ENCODE data around the gene RUVBL1. TPM values are rescaled to one million over a fixed set of nuclear protein-coding genes. Genes with fewer than 3 reads are reported as not detected.

RUVBL1 gene
- total RNA-seq, 2 experiments from 2014 or later: 5.6 to 7.7 TPM

GRCh38 chr3:128128251-128128650 is 4.6 kb upstream of the RUVBL1 start:
- no peak overlapping the region for H3K4me3 Mint-ChIP-seq
- H3K4me1 ChIP-seq (ENCODE audit: insufficient read depth, low read length): peaks cover 11% of the 10 kb centered on the region
- no peaks in the 10 kb centered on the region for H3K27me3 ChIP-seq (ENCODE audit: control insufficient read depth in 1 of 2, insufficient read depth in 2 of 2, low read length in 2 of 2)
- DNase-seq: no peak
- intact Hi-C loops (cut with DNase I, micrococcal nuclease): loop anchor here in 1 of 2 experiments (10.0 kb wide), 2 partner anchors 453 to 533 kb away; partner anchors contain the start of genes ABTB1, MCM2 and TPRA1
- no peak for ATAC-seq (ENCODE audit: poor library complexity)
- no peaks in the 10 kb centered on the region for H3K27me3 Mint-ChIP-seq
- peaks cover 14% of the 10 kb centered on the region for H3K4me1 Mint-ChIP-seq (ENCODE audit: low read depth)
- peaks cover 0 to 6% of the 10 kb centered on the region in 2 experiments for H3K9me3 ChIP-seq (ENCODE audit: control insufficient read depth in 1 of 2, insufficient read depth in 1 of 2, low read length in 2 of 2)
- H3K27ac ChIP-seq (ENCODE audit: low read depth in 1 of 2, low read length in 2 of 2): no peak overlapping the region
- ChIA-PET POLR2A (interaction anchor here (1.2 kb wide), 1 partner anchor 25 kb away, joined by 3 read pairs; no protein-coding TSS in a partner anchor), CTCF (no interaction called here)
- TF ChIP-seq CTCF (IDR thresholded peaks at IDR 0.05): no peak
- no peaks in the 10 kb centered on the region for H3K9me3 Mint-ChIP-seq
- peaks cover 5% of the 10 kb centered on the region for H3K36me3 Mint-ChIP-seq (ENCODE audit: low read depth)
- H3K27ac Mint-ChIP-seq: no peak overlapping the region
- no peak overlapping the region for H3K4me3 ChIP-seq (ENCODE audit: low read length)
- H3K36me3 ChIP-seq (ENCODE audit: insufficient read depth, low read length): no peaks in the 10 kb centered on the region

GRCh38 chr3:128127236-128127635 is 3.6 kb upstream of the RUVBL1 start:
- Histone ChIP-seq H3K9me3 (ENCODE audit: control insufficient read depth in 1 of 2, insufficient read depth in 1 of 2, low read length in 2 of 2) (peaks cover 0 to 3% of the 10 kb centered on the region in 2 experiments), H3K27me3 (ENCODE audit: control insufficient read depth in 1 of 2, insufficient read depth in 2 of 2, low read length in 2 of 2) (no peaks in the 10 kb centered on the region), H3K4me1 (ENCODE audit: insufficient read depth, low read length) (peaks cover 21% of the 10 kb centered on the region), H3K36me3 (ENCODE audit: insufficient read depth, low read length) (no peaks in the 10 kb centered on the region), H3K4me3 (ENCODE audit: low read length) (no peak overlapping the region), H3K27ac (ENCODE audit: low read depth in 1 of 2, low read length in 2 of 2) (no peak overlapping the region)
- POLR2A ChIA-PET: no interaction called here
- no peaks in the 10 kb centered on the region for H3K27me3 Mint-ChIP-seq
- no peak for ATAC-seq (ENCODE audit: poor library complexity)
- H3K27ac Mint-ChIP-seq: peak overlapping the region; percentile 69
- no peaks in the 10 kb centered on the region for H3K9me3 Mint-ChIP-seq
- H3K36me3 Mint-ChIP-seq (ENCODE audit: low read depth): peaks cover 5% of the 10 kb centered on the region
- no peak overlapping the region for H3K4me3 Mint-ChIP-seq
- TF ChIP-seq CTCF (IDR thresholded peaks at IDR 0.05): no peak
- intact Hi-C loops (cut with DNase I, micrococcal nuclease): loop anchor here in 1 of 2 experiments (10.0 kb wide), 2 partner anchors 452 to 532 kb away; partner anchors contain the start of genes ABTB1, MCM2 and TPRA1
- DNase-seq: no peak
- peaks cover 21% of the 10 kb centered on the region for H3K4me1 Mint-ChIP-seq (ENCODE audit: low read depth)
- CTCF ChIA-PET: no interaction called here

- CTCF ChIA-PET: interaction anchor here (1.2 to 3.4 kb wide), 6 partner anchors 10 to 47 kb away, joined by 4 to 11 read pairs (median 8); partner anchors contain the start of gene EEFSEC
- peaks cover 20% of the 10 kb centered on the region for H3K36me3 Mint-ChIP-seq (ENCODE audit: low read depth)
- H3K27ac ChIP-seq (ENCODE audit: low read depth in 1 of 2, low read length in 2 of 2): peak overlapping the region; percentile 55 to 83
- peaks cover 21% of the 10 kb centered on the region for H3K4me1 ChIP-seq (ENCODE audit: insufficient read depth, low read length)
- H3K27me3 Mint-ChIP-seq: no peaks in the 10 kb centered on the region
- peaks cover 28% of the 10 kb centered on the region for H3K4me1 Mint-ChIP-seq (ENCODE audit: low read depth)
- no peaks in the 10 kb centered on the region for H3K9me3 ChIP-seq (ENCODE audit: control insufficient read depth in 1 of 2, insufficient read depth in 1 of 2, low read length in 2 of 2)
- H3K4me3 Mint-ChIP-seq: peak overlapping the region; percentile 95
- H3K9me3 Mint-ChIP-seq: no peaks in the 10 kb centered on the region
- no peak for DNase-seq
- POLR2A ChIA-PET: interaction anchor here (0.7 to 3.6 kb wide), 19 partner anchors 10 to 1317 kb away, joined by 3 to 77 read pairs (median 5); partner anchors contain the start of genes EEFSEC, MCM2 and SEC61A1
- ATAC-seq (ENCODE audit: poor library complexity): no peak
- peaks cover 7% of the 10 kb centered on the region for H3K36me3 ChIP-seq (ENCODE audit: insufficient read depth, low read length)
- peak overlapping the region; percentile 98 for H3K4me3 ChIP-seq (ENCODE audit: low read length)
- H3K27ac Mint-ChIP-seq: peak overlapping the region; percentile 93
- no peaks in the 10 kb centered on the region for H3K27me3 ChIP-seq (ENCODE audit: control insufficient read depth in 1 of 2, insufficient read depth in 2 of 2, low read length in 2 of 2)
- TF ChIP-seq CTCF (IDR thresholded peaks at IDR 0.05): no peak
- intact Hi-C loops (cut with DNase I, micrococcal nuclease): loop anchor here in 1 of 2 experiments (1.0 to 10.0 kb wide), 5 partner anchors 30 to 528 kb away; partner anchors contain the start of genes ABTB1, EEFSEC, MCM2 and SEC61A1
Observed at GRCh38 chr3:128123156-128123537, 465 bp downstream of the RUVBL1 start.
